RWPE2 (cell line): ENCODE results near the gene ARHGAP44.

Source experiments
- ATAC-seq: fragments of 200-7000 bp; cut with Tn5 transposase; 3 replicates; pipeline ENCODE4 v1.9.1; 2021; ENCODE audit warnings: low read depth
- DNase-seq: peaks from one replicate; pipeline ENCODE4 v3.0.0-alpha.2; 2020; ENCODE audit warnings: low spot score
- H3K27ac ChIP-seq: fragments of 450-650 bp; 2 replicates; pipeline ENCODE4 v1.5.1; 2017; ENCODE audit warnings: mild to moderate bottlenecking; ENCODE audit not compliant: poor library complexity, severe bottlenecking
- H3K27me3 ChIP-seq: fragments of 250-450 bp; sonication (Bioruptor Pico); 2 replicates; pipeline ENCODE4 v1.5.1; 2021; ENCODE audit warnings: mild to moderate bottlenecking, moderate library complexity; ENCODE audit not compliant: insufficient read depth, poor library complexity, severe bottlenecking
- H3K36me3 ChIP-seq: fragments of 250-450 bp; sonication (Bioruptor Pico); 2 replicates; pipeline ENCODE4 v1.5.1; 2020; ENCODE audit warnings: low read depth, mild to moderate bottlenecking, moderate library complexity
- H3K4me1 ChIP-seq: fragments of 250-450 bp; sonication (Bioruptor Pico); 2 replicates; pipeline ENCODE4 v1.5.1; 2021; ENCODE audit warnings: mild to moderate bottlenecking, moderate library complexity; ENCODE audit not compliant: insufficient read depth, poor library complexity, severe bottlenecking
- H3K4me3 ChIP-seq: fragments of 250-450 bp; sonication (Bioruptor Pico); 2 replicates; pipeline ENCODE4 v1.5.1; 2021; ENCODE audit warnings: mild to moderate bottlenecking, moderate library complexity; ENCODE audit not compliant: severe bottlenecking
- H3K9me3 ChIP-seq: fragments of 250-450 bp; sonication (Bioruptor Pico); 2 replicates; pipeline ENCODE4 v1.5.1; 2021; ENCODE audit warnings: mild to moderate bottlenecking, moderate library complexity; ENCODE audit not compliant: severe bottlenecking
- CTCF ChIP-seq: fragments of 450-650 bp; IDR thresholded peaks from one replicate; pipeline ENCODE4 v1.5.1; 2017; ENCODE audit warnings: mild to moderate bottlenecking, moderate library complexity; ENCODE audit not compliant: poor library complexity, severe bottlenecking

The ARHGAP44 gene

GRCh38 chr17:12979246-12979645, 189.9 kb downstream of the ARHGAP44 start:
- no peaks in the 10 kb centered on the region for H3K36me3 ChIP-seq
- no peak for TF ChIP-seq CTCF
- H3K27ac ChIP-seq: no peak overlapping the region
- DNase-seq (no peak), ATAC-seq (no peak)
- no peaks in the 10 kb centered on the region for H3K4me1 ChIP-seq
- no peak overlapping the region for H3K4me3 ChIP-seq
- no peaks in the 10 kb centered on the region for H3K9me3 ChIP-seq
- H3K27me3 ChIP-seq: peaks cover 3% of the 10 kb centered on the region

GRCh38 chr17:12979826-12980500, 190.7 kb downstream of the ARHGAP44 start:
- ATAC-seq: no peak; the same call in 2 of the 3 replicates
- Histone ChIP-seq H3K4me3 (no peak overlapping the region), H3K36me3 (no peaks in the 10 kb centered on the region), H3K27ac (no peak overlapping the region), H3K27me3 (no peaks in the 10 kb centered on the region), H3K4me1 (no peaks in the 10 kb centered on the region), H3K9me3 (no peaks in the 10 kb centered on the region)
- TF ChIP-seq CTCF: no peak
- no peak for DNase-seq

GRCh38 chr17:12982224-12982623, 192.9 kb downstream of the ARHGAP44 start:
- Histone ChIP-seq H3K9me3 (no peaks in the 10 kb centered on the region), H3K4me1 (no peaks in the 10 kb centered on the region), H3K27ac (no peak overlapping the region), H3K27me3 (no peaks in the 10 kb centered on the region), H3K4me3 (no peak overlapping the region), H3K36me3 (no peaks in the 10 kb centered on the region)
- no peak for TF ChIP-seq CTCF
- ATAC-seq (no peak), DNase-seq (no peak)

DNA sequence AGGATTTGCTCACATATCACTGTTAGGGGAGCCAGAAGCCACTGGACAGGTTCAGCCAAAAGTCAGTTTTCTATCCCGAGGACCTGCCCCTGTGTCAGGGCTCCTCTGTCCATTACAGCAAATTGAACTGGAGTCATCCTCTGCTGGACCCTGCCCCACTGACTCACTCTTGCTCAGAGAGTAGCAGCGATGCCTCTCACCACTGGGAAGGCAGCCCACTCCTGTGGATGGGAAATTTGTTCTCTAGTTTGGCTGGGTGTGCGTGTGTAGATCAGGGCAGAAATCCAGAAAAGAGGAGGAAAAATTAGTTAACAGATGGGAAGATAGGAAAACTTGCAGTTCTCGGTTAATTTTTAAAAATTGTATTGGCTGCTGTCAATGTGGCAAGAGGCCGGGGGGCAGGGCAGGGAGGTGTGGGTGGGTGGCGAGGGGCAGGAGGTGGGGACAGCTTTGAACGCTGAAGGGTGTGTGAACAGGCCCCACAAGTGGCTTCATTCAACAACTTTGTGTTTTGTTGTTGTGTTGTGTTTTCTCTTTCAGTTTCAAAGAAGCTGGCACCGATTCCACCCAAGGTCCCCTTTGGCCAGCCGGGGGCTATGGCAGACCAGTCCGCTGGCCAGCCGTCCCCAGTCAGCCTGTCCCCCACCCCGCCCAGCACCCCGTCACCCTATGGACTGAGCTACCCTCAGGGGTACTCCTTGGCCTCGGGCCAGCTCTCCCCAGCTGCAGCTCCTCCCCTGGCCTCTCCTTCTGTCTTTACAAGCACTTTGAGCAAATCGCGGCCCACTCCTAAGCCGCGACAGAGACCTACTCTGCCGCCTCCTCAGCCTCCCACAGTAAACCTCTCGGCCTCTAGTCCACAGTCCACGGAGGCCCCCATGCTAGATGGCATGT, 194.9 kb downstream of the ARHGAP44 start:
- Histone ChIP-seq H3K36me3 (no peaks in the 10 kb centered on the region), H3K9me3 (no peaks in the 10 kb centered on the region), H3K4me3 (no peak overlapping the region), H3K27ac (no peak overlapping the region), H3K4me1 (no peaks in the 10 kb centered on the region), H3K27me3 (no peaks in the 10 kb centered on the region)
- DNase-seq: no peak
- no peak for TF ChIP-seq CTCF
- peak; percentile 52; the same call in 2 of the 3 replicates for ATAC-seq
